ENCODE measurements around the gene GPAT2.
"Not testable (repeated sequence)": the region's sequence is repeated elsewhere in the genome, so short reads cannot be mapped to it uniquely, and the experiment has no call there.

The GPAT2 gene

DNA sequence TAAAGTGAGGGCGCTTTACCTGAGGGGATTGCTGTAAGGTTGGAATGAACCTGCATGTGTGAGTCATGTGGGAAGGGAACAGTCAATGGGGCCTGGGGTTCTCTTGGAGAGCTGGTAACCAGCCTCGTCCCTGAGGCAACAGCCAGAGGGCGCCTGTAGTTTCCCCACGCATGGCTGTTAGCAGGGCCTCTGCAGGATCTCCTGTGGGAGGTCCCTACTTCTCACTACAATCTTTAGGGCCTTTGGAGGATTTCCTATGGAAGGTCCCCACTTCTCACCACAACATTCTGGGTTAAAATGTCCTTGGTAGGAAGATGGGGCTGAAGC, 23.6 kb downstream of the GPAT2 start:
- Histone ChIP-seq H3K4me3 (ENCODE audit: low read length) (peak overlapping the region; percentile 72), H3K9ac (ENCODE audit: low read length) (peak overlapping the region; percentile 30; the same call in 1 of the 2 replicates), H3K4me2 (ENCODE audit: low read length) (peak overlapping the region; percentile 61)
- not testable (repeated sequence) for H3K27me3 ChIP-seq (ENCODE audit: low read depth, low read length); H3K79me2 ChIP-seq (ENCODE audit: low read length); H4K20me1 ChIP-seq (ENCODE audit: insufficient read depth, low read length); H3K27ac ChIP-seq (ENCODE audit: low read length); H3K36me3 ChIP-seq (replicated peaks; ENCODE audit: low read depth, low read length); H3K9me3 ChIP-seq (ENCODE audit: insufficient read depth, low read length); H3K4me1 ChIP-seq (ENCODE audit: low read length); H2AFZ ChIP-seq (ENCODE audit: low read depth, low read length)
- TF ChIP-seq, protein P1, sequence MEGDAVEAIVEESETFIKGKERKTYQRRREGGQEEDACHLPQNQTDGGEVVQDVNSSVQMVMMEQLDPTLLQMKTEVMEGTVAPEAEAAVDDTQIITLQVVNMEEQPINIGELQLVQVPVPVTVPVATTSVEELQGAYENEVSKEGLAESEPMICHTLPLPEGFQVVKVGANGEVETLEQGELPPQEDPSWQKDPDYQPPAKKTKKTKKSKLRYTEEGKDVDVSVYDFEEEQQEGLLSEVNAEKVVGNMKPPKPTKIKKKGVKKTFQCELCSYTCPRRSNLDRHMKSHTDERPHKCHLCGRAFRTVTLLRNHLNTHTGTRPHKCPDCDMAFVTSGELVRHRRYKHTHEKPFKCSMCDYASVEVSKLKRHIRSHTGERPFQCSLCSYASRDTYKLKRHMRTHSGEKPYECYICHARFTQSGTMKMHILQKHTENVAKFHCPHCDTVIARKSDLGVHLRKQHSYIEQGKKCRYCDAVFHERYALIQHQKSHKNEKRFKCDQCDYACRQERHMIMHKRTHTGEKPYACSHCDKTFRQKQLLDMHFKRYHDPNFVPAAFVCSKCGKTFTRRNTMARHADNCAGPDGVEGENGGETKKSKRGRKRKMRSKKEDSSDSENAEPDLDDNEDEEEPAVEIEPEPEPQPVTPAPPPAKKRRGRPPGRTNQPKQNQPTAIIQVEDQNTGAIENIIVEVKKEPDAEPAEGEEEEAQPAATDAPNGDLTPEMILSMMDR (IDR thresholded peaks at IDR 0.05; ENCODE audit: low read depth, low read length), result peak; percentile 24; the same call in 1 of the 2 replicates

DNA sequence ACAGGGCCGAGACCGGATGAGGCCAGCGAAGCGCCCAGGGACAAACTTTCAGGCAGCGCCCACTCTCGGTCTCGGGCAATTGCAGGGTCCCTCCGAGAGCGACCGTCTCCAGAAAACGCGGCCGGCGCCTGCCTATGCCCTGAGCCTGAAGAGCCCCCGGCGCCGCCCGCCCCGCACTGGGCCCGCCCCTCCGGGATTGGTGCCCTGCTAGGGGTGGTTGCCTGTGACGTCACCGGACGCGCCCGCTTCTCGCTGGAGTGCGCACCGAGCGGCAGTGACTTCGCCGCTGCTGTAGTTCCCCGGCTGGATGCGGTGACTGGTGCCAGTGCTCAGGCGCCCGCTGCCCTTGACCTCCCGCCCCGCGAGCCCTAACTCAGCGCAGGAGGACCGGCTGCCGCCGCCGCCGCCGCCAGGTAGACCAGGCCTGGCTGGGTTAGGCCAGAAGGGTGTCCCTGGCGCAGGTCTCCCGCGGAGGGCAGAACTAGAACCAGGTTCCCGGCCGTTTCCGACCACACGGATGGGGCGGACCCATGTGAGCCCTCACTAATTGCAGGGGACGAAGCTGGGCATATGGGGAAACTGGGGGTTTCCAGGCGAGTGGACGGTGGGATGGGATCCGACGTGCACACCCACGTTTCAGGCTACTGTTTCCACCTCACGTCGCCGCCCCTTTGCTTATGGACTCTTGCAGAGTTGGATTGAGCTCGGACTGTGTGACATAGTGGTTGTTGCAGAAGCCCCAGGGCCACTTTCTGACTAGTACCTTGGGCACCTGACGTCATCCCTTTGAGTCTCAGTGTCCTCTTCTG, 24.2 kb downstream of the GPAT2 start:
- peak overlapping the region; percentile 25; the same call in 1 of the 2 replicates for H2AFZ ChIP-seq (ENCODE audit: low read depth, low read length)
- H3K9me3 ChIP-seq (ENCODE audit: insufficient read depth, low read length); H3K4me1 ChIP-seq (ENCODE audit: low read length); H3K27me3 ChIP-seq (ENCODE audit: low read depth, low read length); H3K36me3 ChIP-seq (replicated peaks; ENCODE audit: low read depth, low read length); H3K79me2 ChIP-seq (ENCODE audit: low read length); H4K20me1 ChIP-seq (ENCODE audit: insufficient read depth, low read length); H3K27ac ChIP-seq (ENCODE audit: low read length): not testable (repeated sequence)
- peak overlapping the region; percentile 69 for H3K4me2 ChIP-seq (ENCODE audit: low read length)
- peak overlapping the region; percentile 52; the same call in 1 of the 2 replicates for H3K9ac ChIP-seq (ENCODE audit: low read length)
- peak overlapping the region; percentile 74 for H3K4me3 ChIP-seq (ENCODE audit: low read length)

DNA sequence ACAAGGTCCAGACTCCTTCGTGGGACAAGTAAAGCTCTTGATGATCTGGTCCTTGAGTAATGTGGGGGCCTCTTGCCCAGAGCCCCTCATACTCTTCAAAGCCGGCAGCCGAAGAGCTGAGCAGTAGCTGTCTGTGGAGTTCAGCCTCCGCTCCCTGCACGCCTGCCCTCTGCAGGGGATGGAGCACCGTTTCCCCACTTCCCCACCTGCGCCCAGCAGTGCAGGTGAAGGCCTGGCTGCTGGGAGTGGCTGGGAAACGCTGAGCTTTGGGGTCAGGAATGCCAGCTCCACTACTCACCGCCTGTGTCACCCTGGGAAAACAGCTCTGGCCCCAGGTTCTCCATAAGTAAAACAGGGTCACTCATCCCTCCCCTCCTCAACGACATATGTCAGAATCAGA, 24.9 kb downstream of the GPAT2 start:
- H3K79me2 ChIP-seq (ENCODE audit: low read length); H4K20me1 ChIP-seq (ENCODE audit: insufficient read depth, low read length); H3K27ac ChIP-seq (ENCODE audit: low read length); H3K27me3 ChIP-seq (ENCODE audit: low read depth, low read length); H3K36me3 ChIP-seq (replicated peaks; ENCODE audit: low read depth, low read length); H3K4me1 ChIP-seq (ENCODE audit: low read length); H3K9me3 ChIP-seq (ENCODE audit: insufficient read depth, low read length): not testable (repeated sequence)
- peak overlapping the region; percentile 74 for H3K4me3 ChIP-seq (ENCODE audit: low read length)
- H3K9ac ChIP-seq (ENCODE audit: low read length), result peak overlapping the region; percentile 52; the same call in 1 of the 2 replicates
- H2AFZ ChIP-seq (ENCODE audit: low read depth, low read length), result peak overlapping the region; percentile 25; the same call in 1 of the 2 replicates
- H3K4me2 ChIP-seq (ENCODE audit: low read length), result peak overlapping the region; percentile 69

DNA sequence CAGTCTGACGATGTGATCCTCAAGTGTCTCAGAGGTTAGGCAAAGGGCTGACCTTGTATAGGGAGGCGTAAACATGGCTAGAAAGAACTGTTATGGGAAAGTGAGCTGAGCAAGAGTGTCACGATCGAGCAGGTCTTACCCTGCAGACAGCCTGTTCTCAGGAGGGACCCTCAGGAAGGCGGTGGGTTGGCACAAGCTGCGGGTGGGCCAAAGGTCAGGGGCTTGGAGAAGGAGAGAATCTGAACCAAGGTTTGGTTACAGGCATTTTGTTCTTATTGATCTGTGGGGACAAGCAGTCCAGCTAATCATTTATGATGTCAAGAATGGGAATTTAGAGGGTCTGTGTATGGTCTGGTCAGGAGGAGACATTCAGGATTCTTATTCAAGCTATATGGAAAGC, 26.7 kb downstream of the GPAT2 start:
- not testable (repeated sequence) for H3K4me2 ChIP-seq (ENCODE audit: low read length); H3K27me3 ChIP-seq (ENCODE audit: low read depth, low read length); H3K79me2 ChIP-seq (ENCODE audit: low read length); H4K20me1 ChIP-seq (ENCODE audit: insufficient read depth, low read length); H3K4me3 ChIP-seq (ENCODE audit: low read length); H3K36me3 ChIP-seq (replicated peaks; ENCODE audit: low read depth, low read length); H3K27ac ChIP-seq (ENCODE audit: low read length); H2AFZ ChIP-seq (ENCODE audit: low read depth, low read length); H3K9ac ChIP-seq (ENCODE audit: low read length); H3K4me1 ChIP-seq (ENCODE audit: low read length); H3K9me3 ChIP-seq (ENCODE audit: insufficient read depth, low read length)

DNA sequence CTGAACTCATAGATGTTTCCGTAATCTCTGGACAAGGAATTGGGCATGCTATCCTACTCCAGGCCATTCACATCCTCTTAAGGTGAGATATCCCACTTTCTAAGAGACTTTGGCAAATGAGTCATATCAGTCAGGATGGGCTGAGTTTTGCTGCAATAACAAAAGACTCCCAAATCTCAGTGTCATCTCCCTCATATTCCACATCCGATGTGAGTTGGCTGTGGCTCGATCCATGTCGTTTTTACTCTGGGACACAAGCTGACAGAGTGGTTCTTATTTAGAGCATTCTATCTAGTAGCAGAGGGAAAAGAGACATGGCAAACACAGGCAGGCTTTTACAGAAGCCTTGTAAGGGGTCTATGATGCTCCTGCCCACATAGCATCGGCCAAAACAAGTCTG, 28.5 kb downstream of the GPAT2 start:
- not testable (repeated sequence) for H3K9ac ChIP-seq (ENCODE audit: low read length); H3K27me3 ChIP-seq (ENCODE audit: low read depth, low read length); H3K79me2 ChIP-seq (ENCODE audit: low read length); H2AFZ ChIP-seq (ENCODE audit: low read depth, low read length); H3K27ac ChIP-seq (ENCODE audit: low read length); H3K4me2 ChIP-seq (ENCODE audit: low read length); H4K20me1 ChIP-seq (ENCODE audit: insufficient read depth, low read length); H3K4me1 ChIP-seq (ENCODE audit: low read length); H3K36me3 ChIP-seq (replicated peaks; ENCODE audit: low read depth, low read length); H3K9me3 ChIP-seq (ENCODE audit: insufficient read depth, low read length); H3K4me3 ChIP-seq (ENCODE audit: low read length)

DNA sequence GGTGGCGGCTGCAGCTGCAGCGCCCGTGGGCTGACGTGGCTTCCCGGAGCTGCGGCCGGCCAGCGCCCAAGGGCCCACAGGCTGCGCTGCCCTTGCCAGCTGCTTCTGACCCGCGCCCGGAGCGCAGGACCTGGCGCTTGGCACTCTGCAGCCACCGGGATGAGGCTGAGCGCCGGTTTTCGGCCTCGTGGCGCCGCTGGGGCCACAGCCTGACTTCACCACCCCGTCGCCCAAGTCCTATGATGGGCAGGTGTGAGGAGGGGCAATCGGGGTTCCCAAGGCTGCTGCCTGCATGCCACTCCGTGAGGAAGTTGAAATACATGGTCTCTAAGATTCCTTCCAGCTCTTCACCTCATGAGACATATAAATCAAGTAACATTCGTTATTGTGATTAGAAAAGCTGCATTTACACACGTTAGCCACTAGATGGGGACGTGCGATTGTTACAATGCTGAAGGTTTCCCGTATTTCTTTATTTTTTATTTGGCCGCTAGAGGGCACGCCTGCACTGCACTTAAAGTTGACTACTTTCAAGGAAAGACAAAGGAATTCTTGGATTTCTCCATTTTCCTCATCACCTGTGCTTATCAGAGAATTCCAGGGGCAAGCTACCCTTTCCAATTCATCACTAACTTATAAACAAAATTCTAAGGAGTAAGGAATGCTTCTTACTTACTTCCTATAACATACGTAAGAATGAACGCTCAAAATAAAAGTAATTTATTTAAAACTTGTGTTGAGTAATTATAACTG, 42.0 kb downstream of the GPAT2 start:
- peak overlapping the region; percentile 99 for H3K4me2 ChIP-seq (ENCODE audit: low read length)

DNA sequence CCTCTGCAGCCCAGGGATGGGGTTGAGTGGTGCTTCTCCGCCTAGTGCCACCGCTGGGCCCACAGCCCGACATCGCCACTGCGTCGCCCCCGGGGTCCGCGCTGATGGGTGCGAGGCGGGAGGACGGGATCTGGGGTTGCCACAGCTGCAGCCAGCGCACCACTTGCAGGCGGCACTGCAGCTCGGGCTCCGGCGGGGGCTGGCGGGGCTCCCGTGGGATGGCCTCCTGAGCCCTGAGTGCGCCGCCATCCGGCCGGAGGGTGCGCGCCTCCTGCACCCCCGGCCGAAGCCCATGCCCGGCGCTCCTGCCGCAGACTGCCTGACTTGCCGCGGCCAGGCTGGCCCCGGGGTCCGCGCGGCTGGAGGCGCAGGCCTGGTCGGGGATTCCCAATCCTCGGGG, 42.6 kb downstream of the GPAT2 start:
- H3K4me1 ChIP-seq (ENCODE audit: low read length); H3K27me3 ChIP-seq (ENCODE audit: low read depth, low read length); H3K36me3 ChIP-seq (replicated peaks; ENCODE audit: low read depth, low read length); H3K9me3 ChIP-seq (ENCODE audit: insufficient read depth, low read length); H3K79me2 ChIP-seq (ENCODE audit: low read length); H4K20me1 ChIP-seq (ENCODE audit: insufficient read depth, low read length): not testable (repeated sequence)
- peak overlapping the region; percentile 99 for H3K9ac ChIP-seq (ENCODE audit: low read length)
- H2AFZ ChIP-seq (ENCODE audit: low read depth, low read length), result peak overlapping the region; percentile 98; the same call in 1 of the 2 replicates
- peak overlapping the region; percentile 98 for H3K4me3 ChIP-seq (ENCODE audit: low read length)
- peak overlapping the region; percentile 84 for H3K27ac ChIP-seq (ENCODE audit: low read length)
- peak overlapping the region; percentile 99 for H3K4me2 ChIP-seq (ENCODE audit: low read length)

More for the DNA sequence above, 42.0 kb downstream of the GPAT2 start:
- not testable (repeated sequence) for H4K20me1 ChIP-seq (ENCODE audit: insufficient read depth, low read length); H3K4me1 ChIP-seq (ENCODE audit: low read length); H3K27me3 ChIP-seq (ENCODE audit: low read depth, low read length); H3K36me3 ChIP-seq (replicated peaks; ENCODE audit: low read depth, low read length); H3K9me3 ChIP-seq (ENCODE audit: insufficient read depth, low read length); H3K79me2 ChIP-seq (ENCODE audit: low read length)
- Histone ChIP-seq H3K4me3 (ENCODE audit: low read length) (peak overlapping the region; percentile 98), H3K27ac (ENCODE audit: low read length) (peak overlapping the region; percentile 84), H3K9ac (ENCODE audit: low read length) (peak overlapping the region; percentile 99), H2AFZ (ENCODE audit: low read depth, low read length) (peak overlapping the region; percentile 98; the same call in 1 of the 2 replicates)
- TF ChIP-seq, protein P1 (IDR thresholded peaks at IDR 0.05; ENCODE audit: low read depth, low read length), result peak; percentile 69
